ENCODE results near the gene JPH3.

DNA sequence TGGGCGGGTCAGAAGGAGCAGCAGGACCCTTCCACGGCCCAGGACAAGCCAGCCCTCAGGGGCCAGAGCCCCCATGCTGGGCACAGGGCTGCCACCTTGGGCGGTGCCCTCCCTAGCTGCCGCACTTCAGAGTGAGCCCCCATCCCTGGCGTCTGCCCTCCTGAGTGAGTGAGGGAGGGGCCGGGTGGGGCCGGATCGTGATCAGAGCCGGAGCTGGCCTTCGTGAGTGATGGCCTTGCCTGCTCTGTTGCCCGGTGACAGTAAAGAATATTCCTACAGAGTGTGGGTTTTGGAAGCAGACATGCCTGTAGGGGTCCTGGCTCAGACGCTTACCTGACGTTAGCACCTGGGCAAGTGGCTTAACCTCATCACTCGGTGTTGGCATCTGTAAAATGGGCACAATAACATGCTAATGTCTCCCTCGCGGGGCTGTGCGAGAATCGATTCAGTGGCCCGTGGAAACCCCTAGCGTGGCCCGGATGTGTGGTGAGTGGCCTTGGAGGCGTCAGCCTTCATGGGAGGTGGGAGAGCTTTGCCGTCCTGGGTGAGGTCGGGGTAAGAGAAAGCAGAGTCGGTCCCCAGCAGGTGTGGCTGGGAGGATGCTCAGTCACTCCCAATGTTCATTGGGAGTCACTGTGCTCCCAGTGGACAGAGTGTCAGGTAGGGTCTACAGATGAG, 26.1 kb downstream of the JPH3 start:
- TF ChIP-seq, protein P1, sequence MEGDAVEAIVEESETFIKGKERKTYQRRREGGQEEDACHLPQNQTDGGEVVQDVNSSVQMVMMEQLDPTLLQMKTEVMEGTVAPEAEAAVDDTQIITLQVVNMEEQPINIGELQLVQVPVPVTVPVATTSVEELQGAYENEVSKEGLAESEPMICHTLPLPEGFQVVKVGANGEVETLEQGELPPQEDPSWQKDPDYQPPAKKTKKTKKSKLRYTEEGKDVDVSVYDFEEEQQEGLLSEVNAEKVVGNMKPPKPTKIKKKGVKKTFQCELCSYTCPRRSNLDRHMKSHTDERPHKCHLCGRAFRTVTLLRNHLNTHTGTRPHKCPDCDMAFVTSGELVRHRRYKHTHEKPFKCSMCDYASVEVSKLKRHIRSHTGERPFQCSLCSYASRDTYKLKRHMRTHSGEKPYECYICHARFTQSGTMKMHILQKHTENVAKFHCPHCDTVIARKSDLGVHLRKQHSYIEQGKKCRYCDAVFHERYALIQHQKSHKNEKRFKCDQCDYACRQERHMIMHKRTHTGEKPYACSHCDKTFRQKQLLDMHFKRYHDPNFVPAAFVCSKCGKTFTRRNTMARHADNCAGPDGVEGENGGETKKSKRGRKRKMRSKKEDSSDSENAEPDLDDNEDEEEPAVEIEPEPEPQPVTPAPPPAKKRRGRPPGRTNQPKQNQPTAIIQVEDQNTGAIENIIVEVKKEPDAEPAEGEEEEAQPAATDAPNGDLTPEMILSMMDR (IDR thresholded peaks at IDR 0.05), result no peak
- no peak for TF ChIP-seq POLR2A (IDR thresholded peaks at IDR 0.05)

Measured in testis (tissue), 2 donors.